Tibial nerve (tissue), 3 donors: ENCODE data around the gene TMC3.
"Not testable (repeated sequence)": the region's sequence is repeated elsewhere in the genome, so short reads cannot be mapped to it uniquely, and the experiment has no call there.

Experiments
- CTCF ChIP-seq, 5 experiments: fragments of 200-600 bp in 3 of 5; fragments of 450-650 bp in 2 of 5; sonication (generic) in 3 of 5; IDR thresholded peaks; one replicate each; pipeline ENCODE4 v1.5.1; 2016 to 2019; ENCODE audit warnings: antibody characterized with exemption in 5 of 5, mild to moderate bottlenecking in 3 of 5, moderate library complexity in 2 of 5
- POLR2A ChIP-seq, 2 donors: fragments of 450-650 bp; IDR thresholded peaks; one replicate each; pipeline ENCODE4 v1.6.1; 2017; ENCODE audit warnings: antibody characterized with exemption in 2 of 2, mild to moderate bottlenecking in 2 of 2, moderate library complexity in 2 of 2

GRCh38 chr15:81331141-81331540 is 42.9 kb downstream of the TMC3 start:
- TF ChIP-seq POLR2A, CTCF (IDR thresholded peaks at IDR 0.05): not testable (repeated sequence)
